Loucy (cell line): ENCODE results near the gene DHRSX.

ENCODE experiments used
- CTCF ChIP-seq: fragments of 200-600 bp; sonication (generic); conservative IDR thresholded peaks from 2 replicates; pipeline ENCODE4 v1.5.1; 2014; ENCODE audit warnings: mild to moderate bottlenecking, antibody characterized with exemption, low read length
- EZH2phosphoT487 ChIP-seq: fragments of 200-600 bp; IDR thresholded peaks from 2 replicates; pipeline ENCODE4 v1.6.1; 2018; ENCODE audit warnings: antibody characterized with exemption, mild to moderate bottlenecking, moderate library complexity, borderline replicate concordance

GRCh38 chrX:2479420-2479780 is 21.4 kb downstream of the DHRSX start:
- no peak for TF ChIP-seq CTCF
- TF ChIP-seq EZH2phosphoT487: no peak
